GM12891 (cell line): ENCODE results near the gene OR9A2.

ENCODE experiments used
- PAX5 ChIP-seq: IDR thresholded peaks from 2 replicates; pipeline ENCODE4 v1.6.1; 2011; ENCODE audit warnings: low read length, moderate library complexity, mild to moderate bottlenecking; ENCODE audit not compliant: insufficient read depth, severe bottlenecking
- POLR2A ChIP-seq: IDR thresholded peaks from 2 replicates; pipeline ENCODE4 v1.6.1; 2011; ENCODE audit warnings: low read depth, low read length, control low read depth

- no peak for TF ChIP-seq POLR2A
- no peak for TF ChIP-seq PAX5
Observed at GRCh38 chr7:143013893-143014292, 13.0 kb downstream of the OR9A2 start.
